PFSK-1 (cell line): Measurements from ENCODE around the gene CEP112.

ENCODE experiments used
- FOXP2 ChIP-seq: optimal IDR thresholded peaks from 2 replicates; pipeline ENCODE3; 2011; ENCODE audit warnings: borderline replicate concordance, control low read depth, inconsistent platforms; ENCODE audit not compliant: insufficient read depth; ENCODE audit errors: extremely low read length, extremely low read depth
- POLR2AphosphoS5 ChIP-seq: IDR thresholded peaks from 2 replicates; pipeline ENCODE4 v1.6.1; 2012; ENCODE audit warnings: low read depth, mild to moderate bottlenecking, control low read depth, low read length, moderate library complexity
- REST ChIP-seq, 2 experiments: IDR thresholded peaks; 2 replicates each; pipeline versions ENCODE4 v1.6.1 to v1.8.0; 2011 to 2012; ENCODE audit warnings: low read depth in 2 of 2, low read length in 2 of 2, control low read depth in 1 of 2, inconsistent platforms in 1 of 2, mild to moderate bottlenecking in 1 of 2, moderate library complexity in 1 of 2; ENCODE audit not compliant: insufficient read depth in 1 of 2
- SIN3A ChIP-seq: IDR thresholded peaks from 2 replicates; pipeline ENCODE4 v1.6.1; 2012; ENCODE audit warnings: mild to moderate bottlenecking, low read length, moderate library complexity, borderline replicate concordance; ENCODE audit not compliant: insufficient read depth
- TAF1 ChIP-seq: IDR thresholded peaks from 2 replicates; pipeline ENCODE4 v1.6.1; 2012; ENCODE audit warnings: low read length, control low read depth, borderline replicate concordance; ENCODE audit not compliant: insufficient read depth

The CEP112 gene

GRCh38 chr17:65657251-65657828 is 534.6 kb downstream of the CEP112 start:
- no peak for TF ChIP-seq SIN3A
- no peak for TF ChIP-seq TAF1
- no peak for TF ChIP-seq FOXP2
- TF ChIP-seq POLR2AphosphoS5: no peak
- no peak for TF ChIP-seq REST (IDR thresholded peaks at IDR 0.05; ENCODE audit: insufficient read depth in 1 of 2, low read depth in 2 of 2, low read length in 2 of 2)

- TF ChIP-seq TAF1: no peak
- no peak for TF ChIP-seq REST (IDR thresholded peaks at IDR 0.05; ENCODE audit: insufficient read depth in 1 of 2, low read depth in 2 of 2, low read length in 2 of 2)
- no peak for TF ChIP-seq SIN3A
- TF ChIP-seq POLR2AphosphoS5: no peak
- TF ChIP-seq FOXP2: no peak
These were observed 535.3 kb downstream of the CEP112 start for GRCh38 chr17:65656390-65657250.

GRCh38 chr17:65655706-65656105 is 536.2 kb downstream of the CEP112 start:
- no peak for TF ChIP-seq TAF1
- TF ChIP-seq POLR2AphosphoS5: no peak
- no peak for TF ChIP-seq REST (IDR thresholded peaks at IDR 0.05; ENCODE audit: insufficient read depth in 1 of 2, low read depth in 2 of 2, low read length in 2 of 2)
- TF ChIP-seq SIN3A: no peak
- no peak for TF ChIP-seq FOXP2

DNA sequence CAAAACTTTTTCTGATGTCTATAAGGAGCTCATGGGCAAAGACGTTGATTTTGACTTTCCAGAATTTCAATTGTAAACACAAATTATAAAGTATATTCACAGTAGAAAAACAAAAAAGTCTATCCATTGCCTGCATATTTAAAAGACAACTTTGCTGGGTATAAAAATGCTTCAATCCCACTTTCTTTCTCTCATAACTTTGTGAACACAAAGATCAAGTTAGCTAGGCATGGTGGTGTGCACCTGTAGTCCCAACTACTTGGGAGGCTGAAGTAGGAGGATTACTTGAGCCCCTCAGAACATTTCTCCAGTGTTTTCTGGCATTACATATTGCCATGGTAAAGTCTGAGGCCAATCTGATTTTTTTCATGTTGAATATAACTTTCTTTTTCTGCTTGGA is 547.4 kb downstream of the CEP112 start:
- TF ChIP-seq SIN3A (no peak), POLR2AphosphoS5 (no peak), REST (IDR thresholded peaks at IDR 0.05; ENCODE audit: insufficient read depth in 1 of 2, low read depth in 2 of 2, low read length in 2 of 2) (no peak), FOXP2 (no peak), TAF1 (no peak)
